Right lobe of liver (tissue), 6 donors: Measurements from ENCODE around the gene ADCY9. TPM values are rescaled to one million over a fixed set of nuclear protein-coding genes. Genes with fewer than 3 reads are reported as not detected.

Experiments
- ATAC-seq, 4 donors: fragments of 200-7000 bp; cut with Tn5 transposase; one replicate each; pipeline ENCODE4 v1.9.1; 2020; ENCODE audit warnings: mild to moderate bottlenecking in 4 of 4, moderate library complexity in 4 of 4
- DNase-seq, 3 donors: peaks; one replicate each; pipeline ENCODE4 v3.0.0-alpha.2; 2020
- H3K27ac ChIP-seq, 3 donors: fragments of 200-600 bp; one replicate each; pipeline ENCODE4 v1.8.0; 2022
- H3K27me3 ChIP-seq, 2 donors: fragments of 200-600 bp; one replicate each; pipeline ENCODE4 v1.8.0; 2022
- H3K36me3 ChIP-seq, 4 donors: fragments of 200-600 bp; sonication (generic) in 1 of 4; one replicate each; pipeline versions ENCODE4 v1.5.1 to v1.8.0; 2017 to 2022; ENCODE audit warnings: control low read depth in 1 of 4
- H3K4me1 ChIP-seq, 4 donors: fragments of 200-600 bp; sonication (generic) in 1 of 4; one replicate each; pipeline versions ENCODE4 v1.5.1 to v1.8.0; 2017 to 2022; ENCODE audit warnings: control low read depth in 1 of 4
- H3K4me3 ChIP-seq, 3 donors: fragments of 200-600 bp; one replicate each; pipeline ENCODE4 v1.8.0; 2022
- H3K9me3 ChIP-seq, 4 donors: fragments of 200-600 bp; sonication (generic) in 1 of 4; one replicate each; pipeline versions ENCODE4 v1.5.1 to v1.8.0; 2017 to 2022; ENCODE audit warnings: control low read depth in 1 of 4
- CTCF ChIP-seq, 4 donors: fragments of 200-600 bp in 3 of 4; fragments of 450-650 bp in 1 of 4; IDR thresholded peaks; one replicate each; pipeline versions ENCODE4 v1.5.1 to v1.8.0; 2016 to 2022; ENCODE audit warnings: antibody characterized with exemption in 4 of 4, mild to moderate bottlenecking in 2 of 4
- POLR2A ChIP-seq: fragments of 450-650 bp; IDR thresholded peaks from one replicate; pipeline ENCODE4 v1.6.1; 2017; ENCODE audit warnings: antibody characterized with exemption, mild to moderate bottlenecking
- WGBS: methylation state at CpG from one replicate; pipeline ENCODE4 v1.1.6; 2018; ENCODE audit warnings: low coverage, low lambda C conversion rate; ENCODE audit not compliant: insufficient coverage; ENCODE audit errors: missing lambda C conversion rate; 5-methylcytosine and 5-hydroxymethylcytosine counted together
- intact Hi-C, 2 donors: fragments of 100-400 bp; cut with DNase I; formaldehyde crosslinking; loops; one replicate each; pipeline versions ENCODE4 v1.11.2 to v1.14.1; 2022
- total RNA-seq, 6 experiments: library from RNA; depleted of rRNA in 2 of 6; stranded (reverse); fragments of >200 nt in 2 of 6; fragmentation: NEBNext Ultra II Directional in 3 of 6; extraction: Animal tissue kit (Norgen Biotek cat#: 25700) in 3 of 6; gene quantifications; one replicate each; pipeline versions ENCODE4 v1.1.0 to v1.2.4, GENCODE V29; 2016 to 2023
- donor health status: DM: no; HTN: yes; CAD: no.
- donor health status: DM: no; HTN: no; CAD: no.
- donor health status: DM: no; HTN: no; CAD: no.
- donor health status: DM: no; HTN: yes; CAD: no.
- donor health status: DM: no; HTN: yes; CAD: no.

Gene ADCY9
- total RNA-seq, 6 experiments from 2014 or later: 17.3 to 41.5 (median 25.6) TPM

- Histone ChIP-seq H3K36me3 (no peaks in the 10 kb centered on the region), H3K27me3 (no peaks in the 10 kb centered on the region), H3K9me3 (no peaks in the 10 kb centered on the region), H3K27ac (peak overlapping the region; percentile 8 to 63 (median 61)), H3K4me1 (peaks cover 0 to 20% (median 7%) of the 10 kb centered on the region in 4 donors), H3K4me3 (peak overlapping the region in 2 of 3 donors; percentile 22 to 40)
- peak; percentile 7 to 16 (median 9) for ATAC-seq
- TF ChIP-seq POLR2A: no peak
- TF ChIP-seq CTCF (IDR thresholded peaks at IDR 0.05): no peak
- DNase-seq: no peak
- intact Hi-C loops: loop anchor here in 1 of 2 donors (10.0 kb wide), 1 partner anchor 93 kb away; no protein-coding TSS in a partner anchor
- 92% methylated on average over 6 of the region's 20 CpGs for WGBS
Measured at GRCh38 chr16:4011225-4011939, 104.9 kb downstream of the ADCY9 start.

GRCh38 chr16:4010225-4011158, 105.8 kb downstream of the ADCY9 start:
- ATAC-seq: no peak
- WGBS: 66% methylated on average over 18 of the region's 32 CpGs

GRCh38 chr16:4009177-4009576, 107.1 kb downstream of the ADCY9 start:
- no peak overlapping the region for H3K27ac ChIP-seq
- TF ChIP-seq POLR2A (no peak), CTCF (IDR thresholded peaks at IDR 0.05) (no peak)
- ATAC-seq (no peak), DNase-seq (no peak)
- no peaks in the 10 kb centered on the region for H3K27me3 ChIP-seq
- peaks cover 0 to 15% (median 7%) of the 10 kb centered on the region in 4 donors for H3K4me1 ChIP-seq
- no peak overlapping the region for H3K4me3 ChIP-seq
- no peaks in the 10 kb centered on the region for H3K9me3 ChIP-seq
- intact Hi-C loops: loop anchor here in 1 of 2 donors (10.0 kb wide), 1 partner anchor 106 kb away; the partner anchor contains the start of gene ADCY9
- no peaks in the 10 kb centered on the region for H3K36me3 ChIP-seq
- WGBS: 88% methylated on average over 6 of the region's 6 CpGs

More at GRCh38 chr16:4010225-4011158, 105.8 kb downstream of the ADCY9 start:
- intact Hi-C loops: loop anchor here in 1 of 2 donors (10.0 kb wide), 1 partner anchor 94 kb away; no protein-coding TSS in a partner anchor
- H3K9me3 ChIP-seq: no peaks in the 10 kb centered on the region
- DNase-seq: no peak
- H3K4me3 ChIP-seq: no peak overlapping the region
- H3K36me3 ChIP-seq: no peaks in the 10 kb centered on the region
- TF ChIP-seq CTCF (IDR thresholded peaks at IDR 0.05) (no peak), POLR2A (no peak)
- H3K4me1 ChIP-seq: peaks cover 0 to 15% (median 7%) of the 10 kb centered on the region in 4 donors
- peak overlapping the region in 1 of 3 donors; percentile 15 for H3K27ac ChIP-seq
- H3K27me3 ChIP-seq: no peaks in the 10 kb centered on the region

- H3K36me3 ChIP-seq: no peaks in the 10 kb centered on the region
- WGBS: 96% methylated on average over 5 of the region's 5 CpGs
- intact Hi-C loops: loop anchor here in 1 of 2 donors (10.0 kb wide), 1 partner anchor 107 kb away; the partner anchor contains the start of gene ADCY9
- no peaks in the 10 kb centered on the region for H3K9me3 ChIP-seq
- H3K27ac ChIP-seq: no peak overlapping the region
- no peaks in the 10 kb centered on the region for H3K27me3 ChIP-seq
- no peak overlapping the region for H3K4me3 ChIP-seq
- no peak for DNase-seq
- ATAC-seq: no peak
- no peak for TF ChIP-seq CTCF (IDR thresholded peaks at IDR 0.05)
- TF ChIP-seq POLR2A: no peak
- peaks cover 0 to 14% (median 4%) of the 10 kb centered on the region in 4 donors for H3K4me1 ChIP-seq
Measured at GRCh38 chr16:4008116-4008515, 108.1 kb downstream of the ADCY9 start.
